Glomerular visceral epithelial cell (primary cell): ENCODE results near the gene PIK3IP1.

Source experiments
- DNase-seq: peaks from one replicate; pipeline ENCODE4 v3.0.0-alpha.2; 2016; ENCODE audit errors: extremely low spot score

PIK3IP1 gene

DNA sequence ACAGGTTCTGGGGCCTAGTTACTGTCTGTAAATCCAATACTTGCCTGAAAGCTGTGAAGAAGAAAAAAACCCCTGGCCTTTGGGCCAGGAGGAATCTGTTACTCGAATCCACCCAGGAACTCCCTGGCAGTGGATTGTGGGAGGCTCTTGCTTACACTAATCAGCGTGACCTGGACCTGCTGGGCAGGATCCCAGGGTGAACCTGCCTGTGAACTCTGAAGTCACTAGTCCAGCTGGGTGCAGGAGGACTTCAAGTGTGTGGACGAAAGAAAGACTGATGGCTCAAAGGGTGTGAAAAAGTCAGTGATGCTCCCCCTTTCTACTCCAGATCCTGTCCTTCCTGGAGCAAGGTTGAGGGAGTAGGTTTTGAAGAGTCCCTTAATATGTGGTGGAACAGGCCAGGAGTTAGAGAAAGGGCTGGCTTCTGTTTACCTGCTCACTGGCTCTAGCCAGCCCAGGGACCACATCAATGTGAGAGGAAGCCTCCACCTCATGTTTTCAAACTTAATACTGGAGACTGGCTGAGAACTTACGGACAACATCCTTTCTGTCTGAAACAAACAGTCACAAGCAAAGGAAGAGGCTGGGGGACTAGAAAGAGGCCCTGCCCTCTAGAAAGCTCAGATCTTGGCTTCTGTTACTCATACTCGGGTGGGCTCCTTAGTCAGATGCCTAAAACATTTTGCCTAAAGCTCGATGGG lies 13.5 kb downstream of the PIK3IP1 start:
- DNase-seq, result no peak

- no peak for DNase-seq
Observed at GRCh38 chr22:31278151-31278621, 14.1 kb downstream of the PIK3IP1 start.

DNA sequence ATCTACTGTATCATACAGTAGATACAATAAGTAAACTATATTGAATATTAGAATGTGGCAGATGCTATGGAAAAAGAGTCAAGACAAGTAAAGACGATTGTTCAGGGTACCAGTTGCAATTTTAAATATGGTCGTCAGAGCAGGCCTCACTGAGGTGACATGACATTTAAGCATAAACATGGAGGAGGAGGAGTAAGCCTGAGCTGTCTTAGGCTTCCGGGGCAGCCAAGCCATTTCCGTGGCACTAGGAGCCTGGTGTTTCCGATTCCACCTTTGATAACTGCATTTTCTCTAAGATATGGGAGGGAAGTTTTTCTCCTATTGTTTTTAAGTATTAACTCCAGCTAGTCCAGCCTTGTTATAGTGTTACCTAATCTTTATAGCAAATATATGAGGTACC lies 14.5 kb downstream of the PIK3IP1 start:
- no peak for DNase-seq

- DNase-seq, result no peak
Observed at GRCh38 chr22:31276426-31277167, 15.7 kb downstream of the PIK3IP1 start.

- no peak for DNase-seq
Observed at GRCh38 chr22:31275576-31275975, 16.7 kb downstream of the PIK3IP1 start.

DNA sequence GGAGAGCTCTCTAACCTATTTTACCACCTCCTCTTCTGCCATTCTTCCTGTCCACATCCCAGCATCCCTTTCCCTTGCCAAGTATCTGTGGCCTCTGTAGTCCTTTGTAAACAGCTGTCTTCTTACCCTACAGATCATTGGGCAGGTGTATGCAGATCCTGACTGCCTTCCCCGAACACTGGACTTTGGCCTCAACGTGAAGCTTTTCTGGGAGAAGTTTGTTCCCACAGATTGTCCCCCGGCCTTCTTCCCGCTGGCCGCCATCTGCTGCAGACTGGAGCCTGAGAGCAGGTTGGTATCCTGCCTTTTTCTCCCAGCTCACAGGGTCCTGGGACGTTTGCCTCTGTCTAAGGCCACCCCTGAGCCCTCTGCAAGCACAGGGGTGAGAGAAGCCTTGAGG lies 17.3 kb downstream of the PIK3IP1 start:
- DNase-seq, result no peak

GRCh38 chr22:31274017-31274416 lies 18.3 kb downstream of the PIK3IP1 start:
- DNase-seq, result no peak

DNA sequence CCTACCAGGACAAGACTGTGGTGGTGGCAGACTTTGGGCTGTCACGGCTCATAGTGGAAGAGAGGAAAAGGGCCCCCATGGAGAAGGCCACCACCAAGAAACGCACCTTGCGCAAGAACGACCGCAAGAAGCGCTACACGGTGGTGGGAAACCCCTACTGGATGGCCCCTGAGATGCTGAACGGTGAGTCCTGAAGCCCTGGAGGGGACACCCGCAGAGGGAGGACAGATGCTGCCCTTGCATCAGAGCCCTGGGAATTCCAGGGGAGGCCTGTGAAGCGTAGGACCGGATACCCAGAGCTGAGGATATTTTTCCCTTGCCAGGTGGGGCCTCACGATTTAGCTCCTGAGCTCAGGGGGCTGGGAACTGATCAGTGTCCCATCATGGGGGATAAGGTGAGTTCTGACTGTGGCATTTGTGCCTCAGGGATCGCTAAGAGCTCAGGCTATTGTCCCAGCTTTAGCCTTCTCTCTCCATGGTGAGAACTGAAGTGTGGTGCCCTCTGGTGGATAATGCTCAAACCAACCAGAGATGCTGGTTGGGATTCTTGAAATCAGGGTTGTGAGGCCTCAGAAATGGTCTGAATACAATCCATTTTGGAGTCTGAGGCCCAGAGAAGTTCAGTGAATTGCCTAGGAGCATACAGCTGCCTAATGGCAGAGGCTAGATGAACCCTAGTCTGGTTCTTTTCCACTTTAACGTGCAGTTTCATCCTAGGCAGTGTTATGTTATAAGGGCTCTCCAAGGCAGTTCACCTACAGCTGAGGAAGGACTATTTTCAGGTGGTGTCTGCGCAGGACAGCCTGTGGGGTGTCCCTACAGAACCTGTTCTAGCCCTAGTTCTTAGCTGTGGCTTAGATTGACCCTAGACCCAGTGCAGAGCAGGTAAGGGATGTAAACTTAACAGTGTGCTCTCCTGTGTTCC lies 19.5 kb downstream of the PIK3IP1 start:
- peak; percentile 67 for DNase-seq

DNA sequence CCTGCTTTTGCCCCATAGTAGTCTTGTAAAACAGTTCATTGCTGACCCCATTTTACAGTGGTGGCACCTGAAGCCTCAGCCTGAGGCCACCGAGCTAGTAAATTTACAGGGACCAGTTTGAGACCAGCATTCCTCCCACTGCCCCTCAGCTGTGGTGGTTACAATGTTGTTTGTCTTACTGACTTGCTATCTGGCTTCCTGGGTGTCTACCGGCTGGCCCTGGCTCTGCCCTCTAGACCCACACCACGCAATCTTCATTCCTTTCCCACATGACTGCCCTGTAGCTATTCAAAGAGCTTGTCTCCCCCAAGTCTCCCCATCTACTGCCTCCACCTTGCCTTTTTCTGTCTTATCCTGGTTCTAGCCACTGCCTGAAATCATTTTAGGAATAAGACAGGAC lies 20.8 kb downstream of the PIK3IP1 start:
- peak; percentile 88 for DNase-seq

DNA sequence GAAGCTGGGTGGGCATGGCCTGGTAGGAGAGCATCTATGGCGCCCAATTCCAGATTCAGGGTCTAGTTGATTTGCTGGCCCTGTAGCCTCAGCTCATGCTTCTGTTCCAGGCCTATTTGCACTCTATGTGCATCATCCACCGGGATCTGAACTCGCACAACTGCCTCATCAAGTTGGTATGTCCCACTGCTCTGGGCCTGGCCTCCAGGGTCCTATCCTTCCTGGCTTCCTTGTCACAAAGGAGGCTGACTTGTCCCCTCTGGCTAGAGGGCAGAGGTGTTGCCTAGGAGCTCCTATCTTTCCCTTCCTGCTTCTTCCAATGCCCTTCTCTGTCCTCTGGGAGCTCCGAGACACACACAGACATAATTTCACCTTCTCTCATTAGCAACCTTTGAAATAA lies 21.3 kb downstream of the PIK3IP1 start:
- peak; percentile 27 for DNase-seq

DNA sequence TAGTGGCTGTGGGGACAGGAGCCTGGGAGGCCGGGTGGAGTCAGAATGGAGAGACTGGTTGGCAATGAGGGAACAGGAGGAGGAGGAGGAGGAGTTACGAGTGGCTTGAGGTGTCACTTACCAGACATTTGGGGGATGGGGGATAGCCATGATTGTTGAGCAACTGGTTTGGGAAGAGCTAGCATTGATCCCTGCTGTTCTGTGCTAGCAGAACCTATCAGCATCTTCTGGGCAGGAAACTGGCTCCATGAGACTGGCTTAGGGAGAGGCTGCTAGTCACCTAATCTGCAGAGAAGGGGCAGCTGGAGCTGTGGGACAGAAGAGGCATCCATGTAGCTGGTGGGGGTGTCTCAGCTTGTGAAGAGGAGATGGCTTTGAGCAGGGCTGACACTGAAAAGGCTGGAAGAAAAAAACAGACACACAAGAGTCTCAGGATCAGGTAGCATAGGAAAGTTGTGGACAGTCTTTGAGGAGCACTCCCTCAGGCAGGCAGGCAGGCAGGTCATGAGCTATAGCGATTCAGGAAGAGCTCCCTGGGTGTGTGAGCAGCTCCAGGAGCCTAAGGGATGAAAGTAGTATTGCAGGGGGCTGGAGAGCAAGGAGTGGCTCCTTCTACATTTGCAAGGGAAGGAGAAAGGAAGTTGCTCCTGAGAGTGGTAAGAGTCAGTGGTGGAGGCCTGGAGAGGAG lies 22.3 kb downstream of the PIK3IP1 start:
- DNase-seq, result no peak

GRCh38 chr22:31268281-31268680 lies 24.0 kb downstream of the PIK3IP1 start:
- no peak for DNase-seq

- no peak for DNase-seq
Observed at GRCh38 chr22:31263896-31264640, 28.2 kb downstream of the PIK3IP1 start.

- no peak for DNase-seq
Observed at GRCh38 chr22:31262312-31263133, 29.8 kb downstream of the PIK3IP1 start.

DNA sequence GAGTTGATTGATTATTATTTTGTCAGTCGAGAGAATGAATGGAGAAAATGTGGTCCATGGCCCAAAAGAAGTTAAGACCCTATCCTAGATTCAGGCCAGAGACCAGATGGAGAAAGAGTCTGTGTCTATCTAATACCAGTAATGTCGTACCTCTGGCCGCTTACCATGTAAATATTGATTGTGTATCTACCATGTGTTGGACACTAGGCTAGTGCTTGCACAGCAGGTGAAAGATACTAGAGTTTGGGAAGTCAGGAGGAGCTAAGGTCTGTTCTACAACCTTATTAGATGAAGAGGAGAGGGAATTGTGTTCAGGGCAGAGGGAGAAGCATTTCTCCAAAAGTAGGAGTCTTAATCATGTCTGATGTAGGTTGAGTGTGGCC lies 31.8 kb downstream of the PIK3IP1 start:
- no peak for DNase-seq

DNA sequence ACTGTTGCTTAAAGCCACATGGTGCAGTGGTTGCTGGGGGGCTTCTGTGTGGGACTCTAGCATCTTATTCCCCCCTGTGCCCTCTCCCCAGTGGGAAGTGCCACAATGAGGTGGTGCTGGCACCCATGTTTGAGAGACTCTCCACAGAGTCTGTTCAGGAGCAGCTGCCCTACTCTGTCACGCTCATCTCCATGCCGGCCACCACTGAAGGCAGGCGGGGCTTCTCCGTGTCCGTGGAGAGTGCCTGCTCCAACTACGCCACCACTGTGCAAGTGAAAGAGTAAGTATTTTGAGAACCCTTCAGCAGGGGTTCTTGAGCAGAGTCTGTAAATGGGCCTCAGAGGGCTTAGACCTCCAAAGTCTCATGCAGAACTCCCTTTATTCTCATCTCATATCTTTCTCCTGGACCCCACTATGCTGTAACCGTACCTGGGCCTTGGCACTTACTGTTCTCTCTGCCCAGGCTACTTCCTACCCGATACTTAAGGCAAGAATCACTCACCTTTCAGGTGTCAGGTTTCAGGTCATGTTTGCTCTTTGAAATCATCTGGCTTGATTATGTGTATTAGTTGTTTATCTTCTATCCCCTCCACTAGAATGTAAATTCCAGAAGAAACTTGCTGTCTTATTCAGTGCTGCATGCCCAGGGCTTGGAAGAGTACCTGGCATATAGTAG lies 32.4 kb downstream of the PIK3IP1 start:
- DNase-seq, result no peak

DNA sequence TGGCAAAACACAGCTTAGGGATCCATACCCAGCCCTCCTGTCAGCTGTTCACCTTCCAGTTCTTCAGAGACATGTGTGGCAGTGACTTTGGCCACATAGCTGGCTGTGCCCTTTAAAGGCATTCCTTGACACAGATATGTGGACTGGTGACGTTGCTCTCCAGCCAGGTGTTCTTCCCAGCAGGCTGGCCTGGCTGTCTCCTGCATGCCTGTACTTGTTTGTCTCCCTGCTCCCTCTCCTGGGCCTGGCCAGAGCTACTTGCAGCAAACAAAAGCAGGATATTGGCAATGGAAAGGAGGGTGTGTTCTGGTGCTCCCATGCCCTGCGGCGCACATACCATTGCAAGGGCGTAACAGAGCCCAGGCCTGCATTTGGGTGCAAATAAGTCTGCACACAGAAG lies 38.3 kb downstream of the PIK3IP1 start:
- DNase-seq, result no peak

- no peak for DNase-seq
Observed at GRCh38 chr22:31250740-31251600, 41.3 kb downstream of the PIK3IP1 start.
